Activated CD4-positive, alpha-beta T cell treated with anti-CD3 and anti-CD28 coated beads for 36 hours (primary cell): Measurements from ENCODE around the gene CRPPA. TPM values are rescaled to one million over a fixed set of nuclear protein-coding genes. Genes with fewer than 3 reads are reported as not detected.
A peak's percentile ranks its signal among the peaks of the same experiment; 100 is the strongest.
"Not testable (repeated sequence)": the region's sequence is repeated elsewhere in the genome, so short reads cannot be mapped to it uniquely, and the experiment has no call there.

Experiments
- ATAC-seq: fragments of 200-7000 bp; cut with Tn5 transposase; one replicate; pipeline ENCODE4 v1.10.0; 2021; ENCODE audit warnings: mild to moderate bottlenecking, moderate library complexity
- CTCF ChIA-PET: fragments of 350-600 bp; sonication (Branson Sonifier 250); formaldehyde crosslinking; loops from one replicate; lab custom pipeline; 2021; ENCODE audit warnings: antibody characterized with exemption; lab: Charles Lee
- POLR2A ChIA-PET: fragments of 350-600 bp; sonication (Branson Sonifier 250); formaldehyde crosslinking; loops from one replicate; lab custom pipeline; 2021; ENCODE audit warnings: antibody characterized with exemption, inconsistent platforms; lab: Charles Lee
- DNase-seq: peaks from one replicate; pipeline ENCODE4 v3.0.0-alpha.2; 2020
- H3K27ac Mint-ChIP-seq: one replicate; pipeline ENCODE4 v1.8.0; 2021; ENCODE audit warnings: mixed read lengths
- H3K27me3 Mint-ChIP-seq: one replicate; pipeline ENCODE4 v1.8.0; 2021; ENCODE audit warnings: mixed read lengths
- H3K36me3 Mint-ChIP-seq: one replicate; pipeline ENCODE4 v1.8.0; 2021; ENCODE audit warnings: low read depth, mixed read lengths
- H3K4me1 Mint-ChIP-seq: one replicate; pipeline ENCODE4 v1.8.0; 2021; ENCODE audit warnings: mixed read lengths
- H3K4me3 Mint-ChIP-seq: one replicate; pipeline ENCODE4 v1.8.0; 2021; ENCODE audit warnings: mild to moderate bottlenecking, moderate library complexity, mixed read lengths
- H3K9me3 Mint-ChIP-seq: one replicate; pipeline ENCODE4 v1.8.0; 2021; ENCODE audit warnings: low read depth, mixed read lengths
- intact Hi-C, 2 experiments: fragments of 100-400 bp; cut with DNase I in 1 of 2; cut with micrococcal nuclease in 1 of 2; formaldehyde crosslinking; loops; one replicate each; pipeline versions ENCODE4 v1.14.2 to v1.15.1; 2022 to 2024; cut with DNase I, micrococcal nuclease
- total RNA-seq, 2 experiments: library from RNA; stranded (reverse); gene quantifications; one replicate each; pipeline ENCODE4 v1.2.3, GENCODE V29; 2021

Gene CRPPA
- 1 to 10 TPM; 1.0 to 1.4 TPM for total RNA-seq

DNA sequence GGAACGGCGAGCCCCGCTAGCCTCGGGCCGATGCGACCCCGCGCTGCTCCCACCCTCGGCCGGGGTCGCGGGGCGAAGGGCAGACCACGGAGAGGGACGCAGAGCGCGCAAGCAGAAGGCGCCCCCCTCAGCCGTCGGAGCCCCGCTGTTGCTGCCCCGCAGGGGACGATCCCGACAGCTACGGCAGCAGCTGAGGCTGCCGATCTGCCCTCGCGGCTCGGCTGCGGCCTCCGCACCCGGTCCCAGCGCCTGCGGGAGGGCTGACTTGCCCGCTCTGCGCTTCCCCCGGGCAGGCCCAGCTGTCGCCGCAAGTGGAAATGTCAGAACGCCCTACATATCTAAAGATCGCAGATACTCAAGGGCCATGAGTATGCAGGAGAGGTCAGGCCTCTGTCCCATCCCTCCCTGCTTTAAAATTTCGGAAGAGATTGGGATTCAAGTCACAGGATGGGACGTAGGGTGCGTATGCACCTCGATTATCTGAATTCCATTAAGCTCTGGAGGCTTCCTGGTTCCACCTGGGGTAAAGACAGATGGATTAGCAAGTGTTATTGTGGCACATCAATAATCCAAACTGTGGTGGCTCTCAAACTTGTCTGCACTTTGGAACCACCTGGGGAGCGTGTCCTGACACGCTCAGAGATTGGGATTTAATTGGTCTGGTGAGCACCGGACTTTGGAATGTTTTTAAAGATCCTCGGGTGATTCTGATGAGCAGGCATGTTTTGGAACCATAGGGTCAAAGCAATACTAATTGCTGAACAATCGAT, at the start of gene CRPPA:
TSS of gene CRPPA (minus strand) at position 206 of the 770 bp plus-strand sequence. CDS start 216 bp downstream, outside the sequence.
- CTCF ChIA-PET, result interaction anchor here (0.8 to 4.4 kb wide), 4 partner anchors 12 to 144 kb away, joined by 3 to 27 read pairs (median 6); no protein-coding TSS in a partner anchor
- peak; percentile 20 for ATAC-seq

DNA sequence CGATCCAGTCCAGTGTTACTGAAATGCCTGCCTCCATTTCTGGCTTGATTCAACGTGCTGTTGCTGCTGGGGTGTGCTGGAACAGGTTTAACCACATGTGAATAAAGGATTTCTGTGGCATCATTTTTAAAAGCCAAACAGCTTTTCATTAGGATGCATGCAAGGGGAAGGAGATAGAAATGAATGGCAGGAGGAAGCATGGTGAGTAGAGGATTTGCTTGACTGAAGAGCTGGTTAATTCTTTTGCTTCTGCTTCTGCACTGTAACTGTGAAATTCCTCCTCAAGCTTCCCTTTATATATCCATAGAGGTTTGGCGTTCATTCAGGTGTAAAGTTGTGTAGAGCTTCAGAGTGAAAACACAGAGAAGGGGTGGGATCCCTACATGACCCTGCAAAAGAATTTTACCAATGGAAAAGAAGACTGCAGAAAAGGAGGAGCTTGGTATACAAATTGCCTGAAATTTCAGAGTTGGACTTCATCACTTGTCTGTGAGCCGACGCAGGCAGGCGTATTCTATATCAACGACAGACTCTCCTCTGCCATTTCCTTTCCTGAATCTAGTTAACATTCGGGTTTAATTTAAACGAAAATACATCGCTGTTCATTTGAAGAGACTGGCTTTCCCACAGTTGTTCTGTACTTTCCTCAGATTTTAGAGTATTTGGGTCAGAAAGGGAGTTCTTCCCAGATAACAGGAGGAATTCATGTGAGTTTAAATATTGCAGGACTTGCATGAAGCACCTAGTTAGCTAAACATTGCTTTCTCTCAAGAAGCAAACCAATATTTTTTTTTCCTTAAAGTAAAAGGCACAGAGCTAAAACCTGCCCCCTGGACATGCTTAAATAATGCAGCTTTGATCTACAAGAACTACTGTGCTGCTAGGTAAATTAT, 44.4 kb upstream of the CRPPA start, which contains the start of gene SOSTDC1:
TSS of gene SOSTDC1 (minus strand) at position 270 of the 893 bp plus-strand sequence. CDS start at position 200, 70 bp downstream.
- H3K27ac Mint-ChIP-seq, result no peak within 1 kb of the TSS

More for the DNA sequence above, at the start of gene CRPPA:
- DNase-seq, result peak; percentile 66
- POLR2A ChIA-PET, result interaction anchor here (0.6 kb wide), 1 partner anchor 7 kb away, joined by 3 read pairs; no protein-coding TSS in a partner anchor
- intact Hi-C loops, result loop anchor here in 1 of 2 experiments (2.0 to 5.0 kb wide), 3 partner anchors 143 to 343 kb away; no protein-coding TSS in a partner anchor
- H3K4me1 Mint-ChIP-seq, result peaks cover 20% of the 10 kb centered on the region
- no peaks in the 10 kb centered on the region for H3K9me3 Mint-ChIP-seq
- H3K36me3 Mint-ChIP-seq, result no peaks in the 10 kb centered on the region
- no peaks in the 10 kb centered on the region for H3K27me3 Mint-ChIP-seq
- peak within 1 kb of the TSS; percentile 78 for H3K4me3 Mint-ChIP-seq
- H3K27ac Mint-ChIP-seq, result peak within 1 kb of the TSS; percentile 97

DNA sequence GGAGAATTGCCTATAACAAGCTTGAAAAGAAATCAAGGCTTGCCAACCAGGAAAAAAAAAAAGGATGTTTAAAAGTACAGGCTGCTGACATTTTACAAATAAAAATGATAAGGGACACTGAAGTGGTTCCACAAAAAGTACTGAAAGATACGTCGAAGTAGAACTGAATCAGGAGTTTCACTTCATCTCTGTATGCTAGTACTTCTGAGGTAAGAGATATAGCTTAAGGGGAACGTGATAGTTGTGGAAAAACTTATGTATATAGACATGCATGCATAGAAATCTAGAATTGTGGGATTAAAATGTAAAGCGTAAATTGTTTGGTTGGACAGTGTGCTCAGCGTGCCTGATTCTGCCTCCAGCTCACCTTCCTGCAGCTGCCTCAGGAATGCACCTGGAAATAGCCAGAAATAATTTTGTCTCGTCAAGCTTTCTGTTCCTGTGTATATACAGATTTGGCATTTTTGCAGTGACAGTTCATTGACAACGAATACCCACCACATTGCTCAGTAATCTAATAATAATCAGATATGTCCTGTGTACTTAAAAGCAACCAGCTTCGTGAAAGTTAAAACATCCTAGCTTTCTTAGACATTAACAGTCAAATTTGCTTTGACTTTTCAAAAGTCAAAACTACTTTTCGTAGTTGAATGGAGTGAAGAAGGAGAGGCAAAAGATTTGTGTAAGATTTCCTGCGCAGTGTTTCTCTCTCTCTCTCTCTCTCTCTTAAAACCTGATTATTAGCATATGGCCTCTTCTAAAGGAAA, 42.8 kb upstream of the CRPPA start:
- ATAC-seq (no peak), DNase-seq (no peak)
- intact Hi-C loops, result no loop called here
- Mint-ChIP-seq H3K4me1 (peaks cover 2% of the 10 kb centered on the region), H3K9me3 (no peaks in the 10 kb centered on the region), H3K4me3 (no peak overlapping the region), H3K27me3 (no peaks in the 10 kb centered on the region), H3K36me3 (no peaks in the 10 kb centered on the region), H3K27ac (no peak overlapping the region)
- POLR2A ChIA-PET, result no interaction called here
- CTCF ChIA-PET, result interaction anchor here (1.9 kb wide), 1 partner anchor 9 kb away, joined by 8 read pairs; no protein-coding TSS in a partner anchor

More for the DNA sequence above, 44.4 kb upstream of the CRPPA start, which contains the start of gene SOSTDC1:
- H3K9me3 Mint-ChIP-seq, result no peaks in the 10 kb centered on the region
- H3K4me3 Mint-ChIP-seq, result no peak within 1 kb of the TSS
- no peaks in the 10 kb centered on the region for H3K36me3 Mint-ChIP-seq
- intact Hi-C loops, result no loop called here
- CTCF ChIA-PET, result interaction anchor here (1.0 to 1.1 kb wide), 2 partner anchors 10 to 99 kb away, joined by 3 to 4 read pairs; no protein-coding TSS in a partner anchor
- no peaks in the 10 kb centered on the region for H3K27me3 Mint-ChIP-seq
- no peak for DNase-seq
- no peak for ATAC-seq
- POLR2A ChIA-PET, result no interaction called here
- H3K4me1 Mint-ChIP-seq, result peaks cover 2% of the 10 kb centered on the region

DNA sequence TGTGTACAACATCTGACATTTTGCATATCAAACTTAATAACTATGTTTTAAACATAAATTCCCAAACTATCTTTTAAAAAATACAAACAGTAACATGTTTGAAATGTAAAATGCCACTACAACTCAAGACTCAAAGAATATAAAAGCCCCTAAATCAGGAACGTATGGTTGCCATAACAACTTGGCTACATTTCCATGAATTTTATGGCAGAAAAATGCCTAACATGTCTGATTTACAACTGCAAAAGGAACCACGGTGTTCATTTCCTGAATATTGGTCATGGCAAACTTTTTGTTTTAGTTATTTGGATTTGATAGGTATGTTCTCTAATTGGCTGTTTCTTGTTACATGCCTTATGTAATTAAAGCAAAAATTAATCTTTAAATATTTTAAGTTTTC, 42.2 kb upstream of the CRPPA start:
- no peak overlapping the region for H3K27ac Mint-ChIP-seq
- POLR2A ChIA-PET, result no interaction called here
- DNase-seq, result no peak
- intact Hi-C loops, result no loop called here
- H3K27me3 Mint-ChIP-seq, result no peaks in the 10 kb centered on the region
- no peaks in the 10 kb centered on the region for H3K36me3 Mint-ChIP-seq
- H3K9me3 Mint-ChIP-seq, result no peaks in the 10 kb centered on the region
- CTCF ChIA-PET, result interaction anchor here (0.7 to 1.9 kb wide), 2 partner anchors 9 to 13 kb away, joined by 3 to 8 read pairs; no protein-coding TSS in a partner anchor
- no peak overlapping the region for H3K4me3 Mint-ChIP-seq
- ATAC-seq, result no peak
- H3K4me1 Mint-ChIP-seq, result peaks cover 2% of the 10 kb centered on the region

DNA sequence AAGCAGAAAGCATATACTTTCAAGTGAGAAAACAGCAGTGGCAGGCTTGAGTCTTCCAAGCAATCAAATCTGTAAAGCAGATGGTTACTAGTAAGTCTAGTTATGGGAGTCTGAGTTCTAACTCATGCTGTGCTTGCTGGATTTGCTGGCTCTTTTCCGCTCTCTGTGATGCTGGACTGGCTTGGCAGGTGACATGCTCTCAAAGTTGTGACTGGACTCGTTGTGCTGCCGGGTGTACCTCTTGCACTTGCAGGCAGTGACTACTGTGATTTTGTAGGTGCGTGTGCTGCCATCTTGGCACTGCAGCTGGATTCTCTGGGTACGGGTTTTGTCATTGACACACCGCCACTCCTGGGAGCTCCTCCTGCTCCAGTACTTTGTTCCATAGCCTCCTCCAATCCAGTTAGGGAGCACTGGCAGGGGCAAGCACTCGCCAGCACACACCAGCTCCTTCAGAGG, 41.1 kb upstream of the CRPPA start:
- DNase-seq (no peak), ATAC-seq (no peak)
- no peak overlapping the region for H3K27ac Mint-ChIP-seq
- peaks cover 2% of the 10 kb centered on the region for H3K4me1 Mint-ChIP-seq
- no peaks in the 10 kb centered on the region for H3K27me3 Mint-ChIP-seq
- H3K9me3 Mint-ChIP-seq, result no peaks in the 10 kb centered on the region
- ChIA-PET POLR2A (no interaction called here), CTCF (no interaction called here)
- intact Hi-C loops, result no loop called here
- no peaks in the 10 kb centered on the region for H3K36me3 Mint-ChIP-seq
- H3K4me3 Mint-ChIP-seq, result no peak overlapping the region

DNA sequence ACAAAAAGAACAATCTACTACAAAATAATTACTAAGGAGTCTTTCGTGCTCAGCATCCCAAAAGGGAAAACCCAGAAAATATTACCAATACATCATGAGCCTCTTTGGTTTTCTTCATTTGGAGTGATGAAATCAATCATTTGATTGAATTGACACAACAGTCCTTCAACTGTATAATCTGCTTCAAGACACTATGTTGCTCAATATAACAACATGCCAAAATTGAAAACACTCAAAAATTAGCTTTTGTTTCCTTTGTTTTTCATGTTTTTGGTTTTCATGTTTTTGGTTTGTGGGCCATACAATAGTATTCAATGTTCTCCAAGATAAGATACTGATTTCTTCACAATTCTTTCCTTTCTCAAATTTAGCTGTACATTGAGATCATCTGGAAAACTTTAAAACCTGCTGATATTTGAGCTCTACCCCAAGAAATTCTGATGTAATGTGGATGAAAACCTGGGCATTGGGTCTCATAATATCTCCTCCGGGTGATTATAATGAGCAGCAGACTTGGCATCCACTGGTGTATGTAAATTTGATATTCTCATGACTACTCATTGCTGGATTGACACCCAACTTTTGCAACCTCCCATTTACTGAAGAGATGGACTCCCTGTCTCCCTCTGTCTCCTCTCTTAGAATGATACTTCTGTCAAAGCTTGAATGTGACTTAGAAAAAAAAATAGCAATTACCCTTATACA, 39.6 kb upstream of the CRPPA start:
- intact Hi-C loops, result no loop called here
- ChIA-PET CTCF (interaction anchor here (0.7 kb wide), 1 partner anchor 10 kb away, joined by 3 read pairs; no protein-coding TSS in a partner anchor), POLR2A (no interaction called here)
- Mint-ChIP-seq H3K4me3 (no peak overlapping the region), H3K9me3 (no peaks in the 10 kb centered on the region), H3K27me3 (no peaks in the 10 kb centered on the region), H3K36me3 (no peaks in the 10 kb centered on the region), H3K27ac (no peak overlapping the region), H3K4me1 (peaks cover 2% of the 10 kb centered on the region)
- ATAC-seq (no peak), DNase-seq (no peak)

DNA sequence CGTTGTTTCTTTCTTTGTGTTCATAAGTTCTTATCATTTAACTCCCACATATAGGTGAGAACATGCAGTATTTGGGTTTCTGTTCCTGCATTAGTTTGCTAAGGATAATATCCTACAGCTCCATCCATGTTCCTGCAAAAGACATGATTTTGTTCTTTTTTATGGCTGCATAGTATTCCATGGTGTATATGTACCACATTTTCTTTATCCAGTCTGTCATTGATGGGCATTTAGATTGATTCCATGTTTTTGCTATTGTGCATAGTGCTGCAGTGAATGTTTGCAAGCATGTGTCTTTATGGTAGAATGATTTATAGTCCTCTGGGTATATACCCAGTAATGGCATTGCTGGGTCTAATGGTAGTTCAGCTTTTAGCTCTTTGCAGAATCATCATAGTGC, 35.0 kb upstream of the CRPPA start:
- ATAC-seq, result not testable (repeated sequence)

DNA sequence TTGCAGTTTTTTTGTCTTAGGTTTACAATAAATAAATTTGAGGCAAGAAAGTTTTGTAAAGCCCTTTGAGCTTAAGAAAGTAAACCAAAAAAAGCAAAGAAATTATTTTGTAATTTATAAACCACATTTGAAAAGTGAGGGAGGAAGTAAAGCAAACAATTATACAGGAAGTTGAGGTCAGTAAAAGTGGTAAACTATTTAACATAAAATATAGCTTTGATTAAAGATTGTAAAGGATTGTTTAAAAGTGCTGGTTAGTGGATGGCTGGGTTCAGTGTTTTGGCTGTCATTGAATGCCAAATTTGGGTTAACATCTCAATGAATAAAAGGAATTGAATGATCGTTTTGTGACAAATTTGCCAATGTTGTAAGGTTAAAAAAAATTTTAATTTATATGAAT, 34.3 kb upstream of the CRPPA start:
- H3K36me3 Mint-ChIP-seq, result no peaks in the 10 kb centered on the region
- ATAC-seq (no peak), DNase-seq (no peak)
- no peaks in the 10 kb centered on the region for H3K9me3 Mint-ChIP-seq
- ChIA-PET POLR2A (no interaction called here), CTCF (interaction anchor here (0.6 to 2.0 kb wide), 5 partner anchors 8 to 139 kb away, joined by 3 to 8 read pairs (median 4); partner anchors contain the start of gene SOSTDC1)
- no peak overlapping the region for H3K4me3 Mint-ChIP-seq
- peaks cover 7% of the 10 kb centered on the region for H3K4me1 Mint-ChIP-seq
- no peak overlapping the region for H3K27ac Mint-ChIP-seq
- H3K27me3 Mint-ChIP-seq, result no peaks in the 10 kb centered on the region
- intact Hi-C loops, result no loop called here

More for the DNA sequence above, 35.0 kb upstream of the CRPPA start:
- POLR2A ChIA-PET, H3K27ac Mint-ChIP-seq, H3K36me3 Mint-ChIP-seq, H3K27me3 Mint-ChIP-seq, H3K9me3 Mint-ChIP-seq, H3K4me1 Mint-ChIP-seq, DNase-seq, intact Hi-C loops, H3K4me3 Mint-ChIP-seq: not testable (repeated sequence)
- CTCF ChIA-PET, result interaction anchor here (1.3 kb wide), 1 partner anchor 9 kb away, joined by 3 read pairs; the partner anchor contains the start of gene SOSTDC1

DNA sequence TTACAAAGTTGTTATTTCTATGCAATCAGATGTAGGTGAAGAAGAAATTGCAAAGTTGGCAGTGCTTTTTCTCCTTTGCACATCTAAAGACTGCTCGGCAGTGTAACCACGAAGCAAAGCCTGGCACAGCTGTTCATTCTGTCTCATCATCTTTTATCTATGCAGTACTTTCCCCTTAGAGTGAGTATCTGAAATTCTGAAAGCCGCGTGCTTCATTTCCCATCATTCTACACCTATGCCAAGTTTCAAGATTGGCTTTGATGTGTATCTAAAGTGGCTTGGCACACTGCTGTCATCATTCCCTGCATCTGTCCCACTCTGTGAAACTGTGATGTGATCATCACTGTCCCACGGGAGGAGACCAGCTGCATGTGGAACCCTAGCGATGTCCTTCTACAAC, 29.0 kb upstream of the CRPPA start:
- intact Hi-C loops, result no loop called here
- Mint-ChIP-seq H3K36me3 (no peaks in the 10 kb centered on the region), H3K27me3 (no peaks in the 10 kb centered on the region), H3K9me3 (no peaks in the 10 kb centered on the region), H3K4me1 (peaks cover 3% of the 10 kb centered on the region), H3K27ac (no peak overlapping the region), H3K4me3 (no peak overlapping the region)
- ChIA-PET POLR2A (no interaction called here), CTCF (interaction anchor here (0.5 to 2.2 kb wide), 3 partner anchors 13 to 114 kb away, joined by 3 to 5 read pairs (median 3); no protein-coding TSS in a partner anchor)
- DNase-seq (no peak), ATAC-seq (no peak)

DNA sequence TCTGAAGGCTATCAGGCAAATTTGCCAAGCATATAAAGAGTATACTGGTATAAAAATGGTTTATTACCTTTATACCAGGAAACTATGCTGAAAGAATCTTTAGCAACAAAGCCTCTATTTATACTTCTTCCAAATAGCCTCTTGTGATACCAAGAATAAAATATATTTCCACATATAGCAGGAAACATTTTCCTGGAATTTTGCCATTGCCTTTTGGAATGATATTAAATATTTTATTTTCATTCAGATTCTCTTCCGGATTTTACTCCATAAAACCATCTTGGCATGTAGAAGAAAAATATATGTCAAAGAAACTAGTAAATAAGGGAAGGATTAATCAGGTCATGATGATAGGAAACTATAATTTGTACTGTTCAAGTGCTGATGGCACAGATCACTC, 26.5 kb upstream of the CRPPA start:
- no peaks in the 10 kb centered on the region for H3K4me1 Mint-ChIP-seq
- no peaks in the 10 kb centered on the region for H3K9me3 Mint-ChIP-seq
- H3K4me3 Mint-ChIP-seq, result no peak overlapping the region
- ChIA-PET POLR2A (no interaction called here), CTCF (no interaction called here)
- H3K36me3 Mint-ChIP-seq, result no peaks in the 10 kb centered on the region
- DNase-seq (no peak), ATAC-seq (no peak)
- no peak overlapping the region for H3K27ac Mint-ChIP-seq
- intact Hi-C loops, result no loop called here
- H3K27me3 Mint-ChIP-seq, result no peaks in the 10 kb centered on the region
